DMS114 treated with DMSO at 0.1 percent for 48 hours (cell line): ENCODE results near the gene HTRA1.

Experiments used
- DNase-seq: peaks from one replicate; lab custom pipeline; 2025; ENCODE audit not compliant: unreplicated experiment; lab: John Stamatoyannopoulos, UW

HTRA1 gene

DNA sequence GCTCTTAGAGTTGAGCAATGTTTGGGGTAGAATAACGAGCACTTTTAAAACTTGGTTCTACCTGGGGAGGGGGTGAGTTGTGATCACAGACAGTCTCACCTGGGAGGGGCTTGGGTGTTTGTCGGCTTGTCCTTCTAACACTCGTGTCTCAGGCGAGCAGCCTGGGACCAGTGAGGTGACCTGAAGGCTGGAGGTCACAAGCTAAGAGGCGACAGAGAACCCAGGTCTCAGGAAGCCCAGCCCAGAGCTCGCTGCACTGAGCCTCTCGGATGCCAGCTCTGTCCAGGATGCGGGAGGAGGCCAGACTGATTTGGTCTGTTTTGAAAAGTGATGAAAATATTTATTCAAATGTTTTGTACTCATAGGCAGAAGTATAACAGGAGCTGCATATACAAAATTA, 11.8 kb downstream of the HTRA1 start:
- DNase-seq, result no peak

GRCh38 chr10:122474131-122474818, 12.9 kb downstream of the HTRA1 start:
- DNase-seq, result no peak

- DNase-seq, result no peak
Observed at GRCh38 chr10:122475100-122475499, 13.7 kb downstream of the HTRA1 start.

DNA sequence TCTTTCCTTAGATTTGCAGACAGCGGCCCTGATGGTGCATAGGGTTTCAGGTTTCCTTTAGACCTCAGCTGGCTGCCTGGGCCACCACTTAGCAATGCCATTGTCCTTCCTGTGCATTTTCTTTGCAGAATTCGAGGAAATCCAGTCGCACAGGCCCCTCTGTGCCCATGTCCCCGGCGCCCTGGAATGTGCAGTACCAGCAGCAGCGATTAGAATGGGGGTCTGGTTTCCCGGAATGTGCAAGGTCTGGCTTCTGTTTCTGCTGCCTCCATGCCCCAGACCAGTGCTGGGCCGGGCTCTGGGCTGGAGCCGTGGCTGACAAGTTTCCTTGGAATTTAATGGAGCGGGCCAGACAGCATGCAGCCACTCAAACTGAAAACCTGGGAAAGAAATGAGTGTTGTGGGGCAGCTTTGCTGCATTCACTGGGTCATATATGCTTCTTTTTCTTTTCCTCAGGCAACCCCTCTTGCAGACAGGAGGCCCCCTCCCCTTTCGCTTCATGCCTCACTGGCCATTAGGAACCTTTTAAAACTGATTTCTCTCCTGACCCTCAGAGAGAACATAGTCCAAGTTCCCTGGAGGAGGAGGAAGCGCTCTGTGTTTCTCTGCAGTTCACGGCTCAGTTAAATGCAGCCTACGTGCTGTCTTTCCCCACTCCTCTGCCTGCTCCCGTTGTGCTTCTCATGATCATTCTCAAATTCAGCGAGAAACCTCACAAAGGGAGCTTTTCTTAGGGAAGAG, 14.4 kb downstream of the HTRA1 start:
- DNase-seq, result no peak

GRCh38 chr10:122476333-122476695, 15.0 kb downstream of the HTRA1 start:
- no peak for DNase-seq

GRCh38 chr10:122477436-122477835, 16.1 kb downstream of the HTRA1 start:
- no peak for DNase-seq

GRCh38 chr10:122478971-122479370, 17.6 kb downstream of the HTRA1 start:
- no peak for DNase-seq

GRCh38 chr10:122480146-122480833, 18.9 kb downstream of the HTRA1 start:
- no peak for DNase-seq

DNA sequence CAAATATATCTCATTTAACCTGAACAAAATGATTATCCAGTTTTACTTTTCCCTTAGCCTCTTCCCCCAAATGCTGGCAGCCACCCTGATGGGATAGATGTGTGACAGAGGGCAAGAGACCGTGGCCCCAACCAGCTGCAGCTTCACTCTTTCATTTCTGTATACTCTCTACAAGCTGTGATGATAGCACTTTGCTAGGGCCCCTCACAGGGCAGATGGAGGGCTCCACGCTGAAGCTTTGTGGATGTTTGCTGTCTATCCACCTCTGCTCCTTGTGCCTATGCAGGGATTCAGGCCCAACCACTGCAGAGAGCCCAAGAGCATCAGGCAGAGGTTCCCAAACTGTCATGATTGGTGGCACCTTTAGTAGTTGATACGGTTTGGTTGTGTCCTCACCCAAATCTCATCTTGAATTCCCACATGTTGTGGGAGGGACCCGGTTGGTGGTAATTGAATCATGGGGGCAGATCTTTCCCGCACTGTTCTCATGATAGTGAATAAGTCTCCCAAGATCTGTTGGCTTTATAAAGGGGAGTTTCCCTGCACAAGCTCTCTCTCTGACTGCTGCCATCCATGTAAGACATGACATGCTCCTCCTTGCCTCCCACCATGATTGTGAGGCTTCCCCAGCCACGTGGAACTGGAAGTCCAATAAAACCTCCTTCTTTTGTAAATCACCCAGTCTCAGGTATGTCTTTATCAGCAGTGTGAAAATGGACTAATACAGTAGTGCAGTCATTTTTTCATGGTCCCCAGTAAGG, 20.1 kb downstream of the HTRA1 start:
- no peak for DNase-seq

DNA sequence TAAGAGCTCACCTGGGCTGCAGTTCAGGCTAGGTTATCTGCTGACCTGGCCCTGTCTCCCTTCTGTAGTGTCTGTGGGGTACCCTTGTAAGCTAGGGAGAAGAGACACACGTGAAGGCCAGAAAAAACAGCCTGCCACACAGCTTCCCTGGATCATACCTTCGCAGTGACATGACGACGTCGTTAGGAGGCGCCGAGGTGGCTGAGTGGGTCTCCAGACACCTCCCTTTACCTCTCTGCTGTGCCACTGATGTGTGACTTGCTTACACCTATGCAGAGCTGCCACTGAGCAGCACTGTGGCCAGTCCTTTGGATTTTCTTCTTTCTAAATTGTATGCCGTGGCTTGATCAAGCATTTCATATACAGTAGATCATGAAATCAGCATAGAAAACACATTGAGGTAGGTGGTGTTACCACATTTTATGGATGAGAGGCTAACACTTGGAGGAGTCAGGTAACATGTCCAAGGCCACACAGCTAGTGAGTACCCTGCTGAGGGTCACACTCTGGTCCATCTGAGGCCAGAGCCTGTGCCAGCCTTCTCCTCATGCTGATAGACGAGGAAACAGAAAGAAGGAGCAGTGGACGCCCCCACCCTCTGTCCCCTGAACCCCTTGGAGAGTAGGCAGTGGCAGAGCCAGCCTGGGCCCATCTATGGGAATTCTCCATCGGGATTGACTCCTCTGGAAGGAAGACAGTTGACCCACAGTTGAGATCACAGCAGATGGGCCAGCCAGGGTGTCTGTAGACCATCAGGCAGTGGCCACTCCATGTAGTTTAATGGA, 23.1 kb downstream of the HTRA1 start:
- DNase-seq, result no peak

GRCh38 chr10:122485670-122486069, 24.3 kb downstream of the HTRA1 start:
- DNase-seq, result no peak

DNA sequence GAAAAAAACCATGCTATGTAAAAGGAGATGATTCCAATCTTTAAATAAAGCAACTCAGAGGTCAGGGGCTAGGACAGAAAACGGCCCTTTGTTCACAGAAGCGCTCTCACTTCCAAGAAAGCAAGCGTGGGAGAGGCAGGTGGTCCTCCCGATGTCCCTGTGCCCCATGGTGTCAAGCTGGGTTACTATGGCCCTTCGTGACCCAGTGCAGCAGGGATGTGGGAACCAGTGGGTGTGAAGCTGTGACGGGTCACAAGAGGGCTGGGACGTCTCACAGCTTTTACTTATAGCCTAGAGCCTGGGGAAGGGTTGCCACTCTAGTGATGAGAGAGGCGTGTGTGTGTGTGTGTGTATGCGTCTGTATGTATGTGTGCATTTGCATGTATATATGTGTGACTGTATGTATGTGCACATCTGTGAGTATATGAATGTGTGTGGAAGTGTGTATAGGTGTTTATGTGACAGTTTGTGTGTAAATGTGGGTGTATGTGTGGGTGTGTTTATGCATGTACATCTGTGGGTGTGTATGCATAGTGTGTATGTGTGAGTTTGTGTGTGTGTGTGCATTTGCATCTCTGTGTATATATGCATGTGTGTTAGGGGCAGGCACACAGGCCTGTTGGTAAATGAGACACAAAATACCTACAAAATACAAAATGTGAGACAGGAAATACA, 25.2 kb downstream of the HTRA1 start:
- DNase-seq, result no peak

GRCh38 chr10:122487174-122487765, 25.9 kb downstream of the HTRA1 start:
- no peak for DNase-seq

DNA sequence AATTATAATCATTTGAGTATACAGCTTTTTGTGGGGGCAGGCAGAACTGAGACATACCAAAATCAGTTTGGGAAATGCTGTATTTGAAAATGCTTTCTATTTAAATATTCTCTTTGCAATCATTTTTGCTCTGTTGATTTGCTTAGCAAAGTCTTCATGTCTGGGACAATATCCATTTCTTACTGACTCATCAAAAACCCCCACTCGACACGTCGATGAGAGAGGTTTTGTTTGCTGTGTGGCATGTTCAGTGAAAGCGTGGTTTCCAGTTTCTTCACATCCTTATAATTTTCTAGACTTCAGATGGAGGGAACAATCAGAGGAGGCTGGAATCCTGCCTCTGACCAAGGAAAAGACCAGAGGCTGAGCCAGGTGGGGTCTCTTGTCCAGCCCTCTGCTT, 28.9 kb downstream of the HTRA1 start:
- DNase-seq, result no peak

- no peak for DNase-seq
Observed at GRCh38 chr10:122490786-122491680, 29.7 kb downstream of the HTRA1 start.

DNA sequence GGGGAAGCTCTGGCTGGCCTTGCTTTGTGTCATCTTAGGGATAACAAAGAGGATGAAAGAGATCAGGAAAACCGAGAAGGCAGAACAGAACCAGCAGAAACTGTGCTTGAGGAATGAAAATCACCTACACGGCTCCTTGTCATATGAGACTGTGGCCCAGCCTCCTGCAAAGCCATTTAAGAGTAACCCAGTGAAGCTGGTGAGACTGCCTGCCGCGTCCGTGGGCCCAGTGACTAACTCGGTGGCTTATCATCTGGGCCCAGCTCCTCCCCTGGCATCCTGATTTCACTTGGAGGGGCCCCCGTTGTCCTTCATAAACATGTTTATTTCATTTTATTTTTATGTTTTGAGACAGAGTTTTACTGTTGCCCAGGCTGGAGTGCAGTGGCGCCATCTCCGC, 30.7 kb downstream of the HTRA1 start:
- DNase-seq, result no peak

- no peak for DNase-seq
Observed at GRCh38 chr10:122492999-122493481, 31.7 kb downstream of the HTRA1 start.

DNA sequence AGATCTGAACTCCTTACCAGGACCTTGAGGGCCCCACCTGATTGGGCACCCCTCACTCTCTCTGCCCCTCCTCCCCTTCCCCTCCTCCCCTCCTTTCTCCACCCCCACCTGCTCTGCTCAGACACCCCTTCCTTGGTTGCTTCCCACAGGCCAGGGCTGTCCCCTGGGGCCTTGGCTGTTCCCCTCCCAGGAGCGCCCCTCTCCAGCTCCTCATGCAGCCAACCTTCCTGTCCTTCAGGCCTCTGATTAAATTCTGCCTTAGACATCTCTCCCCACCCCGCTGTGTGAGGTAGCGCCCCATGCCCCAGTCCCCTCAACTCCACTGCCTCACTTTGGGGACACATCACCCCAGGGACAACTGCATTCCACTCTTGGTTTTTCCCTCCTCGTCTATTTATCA, 32.4 kb downstream of the HTRA1 start:
- DNase-seq, result no peak
